RWPE2 (cell line): ENCODE data around the gene NEURL1B.

Source experiments
- ATAC-seq: fragments of 200-7000 bp; cut with Tn5 transposase; 3 replicates; pipeline ENCODE4 v1.9.1; 2021; ENCODE audit warnings: low read depth
- DNase-seq: peaks from one replicate; pipeline ENCODE4 v3.0.0-alpha.2; 2020; ENCODE audit warnings: low spot score
- H3K27ac ChIP-seq: fragments of 450-650 bp; 2 replicates; pipeline ENCODE4 v1.5.1; 2017; ENCODE audit warnings: mild to moderate bottlenecking; ENCODE audit not compliant: poor library complexity, severe bottlenecking
- H3K27me3 ChIP-seq: fragments of 250-450 bp; sonication (Bioruptor Pico); 2 replicates; pipeline ENCODE4 v1.5.1; 2021; ENCODE audit warnings: mild to moderate bottlenecking, moderate library complexity; ENCODE audit not compliant: insufficient read depth, poor library complexity, severe bottlenecking
- H3K36me3 ChIP-seq: fragments of 250-450 bp; sonication (Bioruptor Pico); 2 replicates; pipeline ENCODE4 v1.5.1; 2020; ENCODE audit warnings: low read depth, mild to moderate bottlenecking, moderate library complexity
- H3K4me1 ChIP-seq: fragments of 250-450 bp; sonication (Bioruptor Pico); 2 replicates; pipeline ENCODE4 v1.5.1; 2021; ENCODE audit warnings: mild to moderate bottlenecking, moderate library complexity; ENCODE audit not compliant: insufficient read depth, poor library complexity, severe bottlenecking
- H3K4me3 ChIP-seq: fragments of 250-450 bp; sonication (Bioruptor Pico); 2 replicates; pipeline ENCODE4 v1.5.1; 2021; ENCODE audit warnings: mild to moderate bottlenecking, moderate library complexity; ENCODE audit not compliant: severe bottlenecking
- H3K9me3 ChIP-seq: fragments of 250-450 bp; sonication (Bioruptor Pico); 2 replicates; pipeline ENCODE4 v1.5.1; 2021; ENCODE audit warnings: mild to moderate bottlenecking, moderate library complexity; ENCODE audit not compliant: severe bottlenecking
- CTCF ChIP-seq: fragments of 450-650 bp; IDR thresholded peaks from one replicate; pipeline ENCODE4 v1.5.1; 2017; ENCODE audit warnings: mild to moderate bottlenecking, moderate library complexity; ENCODE audit not compliant: poor library complexity, severe bottlenecking

Gene NEURL1B

GRCh38 chr5:172660974-172661373 is 19.9 kb downstream of the NEURL1B start:
- no peaks in the 10 kb centered on the region for H3K27me3 ChIP-seq
- H3K27ac ChIP-seq = peak overlapping the region; percentile 91

GRCh38 chr5:172661526-172661925 is 20.5 kb downstream of the NEURL1B start:
- H3K36me3 ChIP-seq = peaks cover 22% of the 10 kb centered on the region
- no peaks in the 10 kb centered on the region for H3K9me3 ChIP-seq
- ATAC-seq (no peak), DNase-seq (no peak)
- no peak for TF ChIP-seq CTCF
- H3K4me1 ChIP-seq = peaks cover 19% of the 10 kb centered on the region
- H3K4me3 ChIP-seq = no peak overlapping the region
- H3K27me3 ChIP-seq = no peaks in the 10 kb centered on the region
- H3K27ac ChIP-seq = peak overlapping the region; percentile 91

More at GRCh38 chr5:172660974-172661373, 19.9 kb downstream of the NEURL1B start:
- ATAC-seq = no peak
- H3K4me1 ChIP-seq = peaks cover 19% of the 10 kb centered on the region
- H3K9me3 ChIP-seq = no peaks in the 10 kb centered on the region
- no peak for TF ChIP-seq CTCF
- DNase-seq = no peak
- H3K36me3 ChIP-seq = peaks cover 22% of the 10 kb centered on the region
- H3K4me3 ChIP-seq = no peak overlapping the region

GRCh38 chr5:172662596-172662995 is 21.5 kb downstream of the NEURL1B start:
- Histone ChIP-seq H3K4me1 (peaks cover 19% of the 10 kb centered on the region), H3K27me3 (no peaks in the 10 kb centered on the region), H3K27ac (peak overlapping the region; percentile 91), H3K9me3 (no peaks in the 10 kb centered on the region), H3K36me3 (peaks cover 20% of the 10 kb centered on the region), H3K4me3 (no peak overlapping the region)
- no peak for TF ChIP-seq CTCF
- DNase-seq = no peak
- ATAC-seq = no peak

- DNase-seq (no peak), ATAC-seq (no peak)
- peaks cover 20% of the 10 kb centered on the region for H3K36me3 ChIP-seq
- H3K27ac ChIP-seq = no peak overlapping the region
- no peak overlapping the region for H3K4me3 ChIP-seq
- H3K4me1 ChIP-seq = peaks cover 18% of the 10 kb centered on the region
- peak; percentile 18 for TF ChIP-seq CTCF
- H3K9me3 ChIP-seq = no peaks in the 10 kb centered on the region
- no peaks in the 10 kb centered on the region for H3K27me3 ChIP-seq
Measured at GRCh38 chr5:172664018-172664417, 23.0 kb downstream of the NEURL1B start.

- no peaks in the 10 kb centered on the region for H3K9me3 ChIP-seq
- no peak overlapping the region for H3K27ac ChIP-seq
- H3K36me3 ChIP-seq = peaks cover 20% of the 10 kb centered on the region
- no peak for DNase-seq
- peaks cover 9% of the 10 kb centered on the region for H3K4me1 ChIP-seq
- ATAC-seq = no peak
- no peak for TF ChIP-seq CTCF
- no peak overlapping the region for H3K4me3 ChIP-seq
- no peaks in the 10 kb centered on the region for H3K27me3 ChIP-seq
Measured at GRCh38 chr5:172664681-172665541, 23.8 kb downstream of the NEURL1B start.
